HL-60 (cell line): ENCODE measurements around the gene ATP2B1.

Experiments used
- DNase-seq, 2 experiments: peaks; one replicate each; pipeline ENCODE4 v3.0.0-alpha.2; 2010 to 2020; ENCODE audit warnings: low read depth in 1 of 2, low spot score in 1 of 2
- H3K27ac ChIP-seq: fragments of 250-450 bp; sonication (Bioruptor Pico); replicated peaks from 2 replicates; pipeline ENCODE4 v1.5.1; 2020; ENCODE audit warnings: mild to moderate bottlenecking, moderate library complexity
- H3K27me3 ChIP-seq: fragments of 250-450 bp; sonication (Bioruptor Pico); 2 replicates; pipeline ENCODE4 v1.5.1; 2021; ENCODE audit warnings: mild to moderate bottlenecking, moderate library complexity; ENCODE audit not compliant: insufficient read depth, poor library complexity, severe bottlenecking
- H3K4me3 ChIP-seq: replicated peaks from 2 replicates; pipeline ENCODE4 v1.5.1; 2011; ENCODE audit warnings: mild to moderate bottlenecking, control low read depth, low read length; ENCODE audit not compliant: insufficient read depth
- CTCF ChIP-seq: IDR thresholded peaks from one replicate; pipeline ENCODE4 v1.5.1; 2011; ENCODE audit warnings: low read length, control low read depth, inconsistent platforms; ENCODE audit not compliant: insufficient read depth
- GABPA ChIP-seq: IDR thresholded peaks from 2 replicates; pipeline ENCODE4 v1.6.1; 2012; ENCODE audit warnings: low read depth
- POLR2AphosphoS5 ChIP-seq: IDR thresholded peaks from 2 replicates; pipeline ENCODE4 v1.6.1; 2012; ENCODE audit warnings: low read depth
- REST ChIP-seq: IDR thresholded peaks from 2 replicates; pipeline ENCODE4 v1.6.1; 2012; ENCODE audit warnings: low read depth; ENCODE audit not compliant: insufficient replicate concordance
- SPI1 ChIP-seq: IDR thresholded peaks from 2 replicates; pipeline ENCODE4 v1.6.1; 2012; ENCODE audit warnings: low read depth, mild to moderate bottlenecking, borderline replicate concordance

ATP2B1 gene

GRCh38 chr12:89664441-89664840 is 44.2 kb downstream of the ATP2B1 start:
- DNase-seq, result no peak
- no peak overlapping the region for H3K27ac ChIP-seq
- H3K27me3 ChIP-seq, result no peaks in the 10 kb centered on the region
- no peak overlapping the region for H3K4me3 ChIP-seq
- TF ChIP-seq CTCF (no peak), SPI1 (no peak), POLR2AphosphoS5 (no peak), REST (no peak), GABPA (no peak)

GRCh38 chr12:89663577-89664357 is 44.9 kb downstream of the ATP2B1 start:
- no peak for DNase-seq
- TF ChIP-seq GABPA (no peak), SPI1 (0 out of 2 replicates have a peak, but pooled peaks have one; percentile 2)
- Histone ChIP-seq H3K27ac (no peak overlapping the region), H3K4me3 (no peak overlapping the region), H3K27me3 (no peaks in the 10 kb centered on the region)

GRCh38 chr12:89662623-89663022 is 46.0 kb downstream of the ATP2B1 start:
- DNase-seq, result no peak
- Histone ChIP-seq H3K27me3 (no peaks in the 10 kb centered on the region), H3K4me3 (no peak overlapping the region), H3K27ac (no peak overlapping the region)
- no peak for TF ChIP-seq CTCF
- TF ChIP-seq REST, result no peak
- no peak for TF ChIP-seq SPI1
- TF ChIP-seq POLR2AphosphoS5, result no peak
- no peak for TF ChIP-seq GABPA

GRCh38 chr12:89661706-89662330 is 46.8 kb downstream of the ATP2B1 start:
- no peak for DNase-seq
- H3K27me3 ChIP-seq, result no peaks in the 10 kb centered on the region
- no peak overlapping the region for H3K27ac ChIP-seq
- no peak overlapping the region for H3K4me3 ChIP-seq
- TF ChIP-seq CTCF (no peak), REST (no peak), POLR2AphosphoS5 (no peak), GABPA (no peak), SPI1 (no peak)
